HEK293 (cell line): Measurements from ENCODE around the gene NLRP4.

ENCODE experiments used
- HOXA7 ChIP-seq: sonication (generic); formaldehyde crosslinking; IDR thresholded peaks from 2 replicates; pipeline ENCODE4 v1.8.1; 2022; ENCODE audit warnings: missing genetic modification reagents, borderline replicate concordance
- KLF10 ChIP-seq: fragments of 450-650 bp; IDR thresholded peaks from 2 replicates; pipeline ENCODE4 v1.5.1; 2018; ENCODE audit warnings: missing biosample characterization, mild to moderate bottlenecking, missing genetic modification characterization
- SCRT2 ChIP-seq: fragments of 450-650 bp; formaldehyde crosslinking; IDR thresholded peaks from 2 replicates; pipeline ENCODE4 v1.5.1; 2016; ENCODE audit warnings: missing biosample characterization, missing genetic modification characterization
- ZNF133 ChIP-seq: fragments of 450-650 bp; formaldehyde crosslinking; IDR thresholded peaks from 2 replicates; pipeline ENCODE4 v1.5.1; 2016; ENCODE audit warnings: missing biosample characterization, missing genetic modification characterization
- TF ChIP-seq, protein P1 (sequence below): fragments of 450-650 bp; formaldehyde crosslinking; IDR thresholded peaks from 2 replicates; pipeline ENCODE4 v1.5.1; 2016; ENCODE audit warnings: missing biosample characterization, missing genetic modification characterization

GRCh38 chr19:55902080-55902751 lies 65.9 kb downstream of the NLRP4 start:
- TF ChIP-seq KLF10 (tag by site-specific recombination) (no peak), SCRT2 (tag by site-specific recombination) (no peak), HOXA7 (CRISPR knock-in tag) (no peak), ZNF133 (tag by site-specific recombination) (no peak)
- TF ChIP-seq, protein P1, sequence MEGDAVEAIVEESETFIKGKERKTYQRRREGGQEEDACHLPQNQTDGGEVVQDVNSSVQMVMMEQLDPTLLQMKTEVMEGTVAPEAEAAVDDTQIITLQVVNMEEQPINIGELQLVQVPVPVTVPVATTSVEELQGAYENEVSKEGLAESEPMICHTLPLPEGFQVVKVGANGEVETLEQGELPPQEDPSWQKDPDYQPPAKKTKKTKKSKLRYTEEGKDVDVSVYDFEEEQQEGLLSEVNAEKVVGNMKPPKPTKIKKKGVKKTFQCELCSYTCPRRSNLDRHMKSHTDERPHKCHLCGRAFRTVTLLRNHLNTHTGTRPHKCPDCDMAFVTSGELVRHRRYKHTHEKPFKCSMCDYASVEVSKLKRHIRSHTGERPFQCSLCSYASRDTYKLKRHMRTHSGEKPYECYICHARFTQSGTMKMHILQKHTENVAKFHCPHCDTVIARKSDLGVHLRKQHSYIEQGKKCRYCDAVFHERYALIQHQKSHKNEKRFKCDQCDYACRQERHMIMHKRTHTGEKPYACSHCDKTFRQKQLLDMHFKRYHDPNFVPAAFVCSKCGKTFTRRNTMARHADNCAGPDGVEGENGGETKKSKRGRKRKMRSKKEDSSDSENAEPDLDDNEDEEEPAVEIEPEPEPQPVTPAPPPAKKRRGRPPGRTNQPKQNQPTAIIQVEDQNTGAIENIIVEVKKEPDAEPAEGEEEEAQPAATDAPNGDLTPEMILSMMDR (tag by site-specific recombination) = no peak
